Fibroblast of lung (primary cell): ENCODE results near the gene MYOM1. TPM values are rescaled to one million over a fixed set of nuclear protein-coding genes. Genes with fewer than 3 reads are reported as not detected.

Experiments
- DNase-seq, 2 donors: peaks; one replicate each; pipeline versions ENCODE4 v3.0.0 to v3.0.0-alpha.2; 2010; ENCODE audit warnings: low read depth in 2 of 2
- H2AFZ ChIP-seq: 2 replicates; pipeline ENCODE4 v1.5.1; 2012; ENCODE audit warnings: low read length, control low read depth, inconsistent platforms
- H3K27ac ChIP-seq: 2 replicates; pipeline ENCODE4 v1.5.1; 2011; ENCODE audit warnings: low read length, control low read depth; ENCODE audit not compliant: insufficient read depth
- H3K27me3 ChIP-seq: 2 replicates; pipeline ENCODE4 v1.5.1; 2011; ENCODE audit warnings: mild to moderate bottlenecking, low read length; ENCODE audit not compliant: control insufficient read depth, insufficient read depth
- H3K36me3 ChIP-seq: 2 replicates; pipeline ENCODE4 v1.5.1; 2011; ENCODE audit warnings: low read length; ENCODE audit not compliant: control insufficient read depth, insufficient read depth
- H3K4me1 ChIP-seq: 2 replicates; pipeline ENCODE4 v1.5.1; 2011; ENCODE audit warnings: low read length; ENCODE audit not compliant: control insufficient read depth, insufficient read depth; ENCODE audit errors: extremely low read depth
- H3K4me2 ChIP-seq: 2 replicates; pipeline ENCODE4 v1.5.1; 2011; ENCODE audit warnings: low read length, control low read depth; ENCODE audit not compliant: insufficient read depth; ENCODE audit errors: extremely low read depth
- H3K4me3 ChIP-seq, 4 experiments: fragments of 200-600 bp in 1 of 4; sonication (generic) in 1 of 4; replicated peaks in 1 of 4; 2 replicates each; pipeline ENCODE4 v1.5.1; 2011 to 2016; ENCODE audit warnings: low read length in 4 of 4, low read depth in 3 of 4, mild to moderate bottlenecking in 3 of 4, control low read depth in 2 of 4, inconsistent platforms in 1 of 4, mixed read lengths in 1 of 4; ENCODE audit not compliant: insufficient read depth in 1 of 4; ENCODE audit errors: control extremely low read depth in 1 of 4
- H3K79me2 ChIP-seq: 2 replicates; pipeline ENCODE4 v1.5.1; 2012; ENCODE audit warnings: mild to moderate bottlenecking, low read length, inconsistent platforms; ENCODE audit not compliant: control insufficient read depth, insufficient read depth
- H3K9ac ChIP-seq: 2 replicates; pipeline ENCODE4 v1.5.1; 2011; ENCODE audit warnings: mild to moderate bottlenecking, low read length, control low read depth; ENCODE audit not compliant: insufficient read depth
- H3K9me3 ChIP-seq: 2 replicates; pipeline ENCODE4 v1.5.1; 2012; ENCODE audit warnings: low read depth, low read length; ENCODE audit not compliant: control insufficient read depth, insufficient read depth
- H4K20me1 ChIP-seq: 2 replicates; pipeline ENCODE4 v1.5.1; 2011; ENCODE audit warnings: low read length; ENCODE audit not compliant: control insufficient read depth, insufficient read depth; ENCODE audit errors: extremely low read depth
- EZH2 ChIP-seq: IDR thresholded peaks from 2 replicates; pipeline ENCODE4 v1.5.1; 2012; ENCODE audit warnings: low read length, control low read depth, mild to moderate bottlenecking; ENCODE audit errors: missing control alignments
- polyA plus RNA-seq, 2 donors: library from polyadenylated mRNA; depleted of rRNA in 1 of 2; stranded (reverse) in 1 of 2; unstranded in 1 of 2; fragments of >200 nt; gene quantifications; 2 replicates each; pipeline ENCODE4 v1.2.1, GENCODE V29; 2011 to 2012; ENCODE audit warnings: missing spikeins in 1 of 2
- total RNA-seq: library from RNA; depleted of rRNA; stranded (reverse); fragments of >200 nt; gene quantifications from 2 replicates; pipeline ENCODE4 v1.2.1, GENCODE V29; 2014
- TF ChIP-seq, protein P1 (sequence below), 2 donors: IDR thresholded peaks in 1 of 2; conservative IDR thresholded peaks in 1 of 2; 1 replicate in 1 of 2; 2 replicates in 1 of 2; pipeline ENCODE4 v1.5.1; 2011 to 2012; ENCODE audit warnings: low read length in 2 of 2, control low read depth in 1 of 2, inconsistent platforms in 1 of 2, low read depth in 1 of 2, mild to moderate bottlenecking in 1 of 2

The MYOM1 gene
- total and polyA plus RNA-seq, 2 donors (not counting 1 experiment from before 2014, with no cell fraction given), result 0.07 to 0.83 TPM

DNA sequence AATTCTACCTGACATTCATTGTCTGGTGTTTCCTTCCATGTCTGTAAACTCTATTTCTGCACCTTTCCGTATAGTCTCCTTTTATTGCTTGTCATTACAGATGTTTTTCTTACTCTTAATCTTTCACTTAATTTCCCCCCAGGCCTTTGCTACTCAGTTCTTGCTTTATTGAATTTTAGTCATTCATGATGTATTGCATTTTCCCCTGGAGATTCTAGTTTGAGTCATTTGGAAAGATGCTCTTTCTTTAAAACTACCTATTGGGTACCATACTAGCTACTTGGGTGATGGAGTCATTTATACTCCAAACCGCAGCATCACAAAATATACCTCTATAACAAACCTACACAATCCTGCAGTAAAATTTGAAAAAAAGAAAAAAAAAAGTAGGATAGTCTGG, 179.6 kb downstream of the MYOM1 start:
- no peak overlapping the region for H3K4me2 ChIP-seq
- no peaks in the 10 kb centered on the region for H3K9me3 ChIP-seq
- H2AFZ ChIP-seq, result no peak overlapping the region
- H3K27ac ChIP-seq, result no peak overlapping the region
- H4K20me1 ChIP-seq, result no peaks in the 10 kb centered on the region
- no peak overlapping the region for H3K9ac ChIP-seq
- H3K79me2 ChIP-seq, result no peaks in the 10 kb centered on the region
- H3K4me1 ChIP-seq, result no peaks in the 10 kb centered on the region
- H3K4me3 ChIP-seq, result no peak overlapping the region
- no peaks in the 10 kb centered on the region for H3K36me3 ChIP-seq
- TF ChIP-seq, protein P1, sequence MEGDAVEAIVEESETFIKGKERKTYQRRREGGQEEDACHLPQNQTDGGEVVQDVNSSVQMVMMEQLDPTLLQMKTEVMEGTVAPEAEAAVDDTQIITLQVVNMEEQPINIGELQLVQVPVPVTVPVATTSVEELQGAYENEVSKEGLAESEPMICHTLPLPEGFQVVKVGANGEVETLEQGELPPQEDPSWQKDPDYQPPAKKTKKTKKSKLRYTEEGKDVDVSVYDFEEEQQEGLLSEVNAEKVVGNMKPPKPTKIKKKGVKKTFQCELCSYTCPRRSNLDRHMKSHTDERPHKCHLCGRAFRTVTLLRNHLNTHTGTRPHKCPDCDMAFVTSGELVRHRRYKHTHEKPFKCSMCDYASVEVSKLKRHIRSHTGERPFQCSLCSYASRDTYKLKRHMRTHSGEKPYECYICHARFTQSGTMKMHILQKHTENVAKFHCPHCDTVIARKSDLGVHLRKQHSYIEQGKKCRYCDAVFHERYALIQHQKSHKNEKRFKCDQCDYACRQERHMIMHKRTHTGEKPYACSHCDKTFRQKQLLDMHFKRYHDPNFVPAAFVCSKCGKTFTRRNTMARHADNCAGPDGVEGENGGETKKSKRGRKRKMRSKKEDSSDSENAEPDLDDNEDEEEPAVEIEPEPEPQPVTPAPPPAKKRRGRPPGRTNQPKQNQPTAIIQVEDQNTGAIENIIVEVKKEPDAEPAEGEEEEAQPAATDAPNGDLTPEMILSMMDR (conservative IDR thresholded peaks at IDR 0.05 in 1 of 2, IDR thresholded peaks at IDR 0.05 in 1 of 2; ENCODE audit: low read depth in 1 of 2, low read length in 2 of 2), result no peak
- no peak for TF ChIP-seq EZH2
- H3K27me3 ChIP-seq, result no peaks in the 10 kb centered on the region
- no peak for DNase-seq

DNA sequence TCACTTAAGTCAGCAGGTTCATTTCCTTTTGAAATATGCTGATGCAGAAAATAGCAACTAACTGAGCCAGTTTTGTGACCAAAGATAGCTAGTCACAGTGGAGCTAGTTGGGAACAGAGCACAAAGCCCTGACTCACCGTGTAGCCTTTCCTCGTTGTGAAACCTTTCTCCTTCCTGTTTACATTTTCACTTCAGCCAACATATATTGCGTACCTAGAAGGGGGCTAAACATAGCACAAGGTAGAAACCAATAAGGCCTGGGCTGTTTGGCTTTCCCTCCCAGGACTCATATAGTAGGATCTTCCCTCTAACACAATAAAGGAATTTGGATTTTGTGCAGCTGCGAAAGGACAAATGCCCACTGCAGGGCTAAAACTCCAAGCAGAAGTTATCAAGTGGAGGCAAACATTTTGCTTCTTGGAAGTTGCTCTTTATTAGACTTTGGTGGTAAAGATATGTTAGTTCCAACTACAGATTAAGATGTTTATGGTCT, 182.3 kb downstream of the MYOM1 start:
- H3K4me1 ChIP-seq, result no peaks in the 10 kb centered on the region
- TF ChIP-seq, protein P1 (conservative IDR thresholded peaks at IDR 0.05 in 1 of 2, IDR thresholded peaks at IDR 0.05 in 1 of 2; ENCODE audit: low read depth in 1 of 2, low read length in 2 of 2), result no peak
- no peak for TF ChIP-seq EZH2

DNA sequence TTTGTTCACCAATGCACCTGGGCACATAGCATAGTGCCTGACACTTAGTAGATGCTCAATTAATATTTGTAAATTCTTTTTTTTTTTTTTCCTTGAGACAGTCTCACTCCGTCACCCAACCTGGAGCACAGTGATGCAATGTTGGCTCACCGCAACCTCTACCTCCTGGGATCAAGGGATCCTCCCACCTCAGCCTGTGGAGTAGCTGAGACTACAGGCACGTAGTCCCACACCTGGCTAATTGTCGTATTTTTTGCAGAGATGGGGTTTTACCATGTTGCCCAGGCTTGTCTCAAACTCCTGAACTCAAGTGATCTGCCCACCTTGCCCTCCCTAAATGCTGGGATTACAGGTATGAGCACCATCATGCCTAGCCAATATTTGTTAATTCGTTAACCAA, 183.7 kb downstream of the MYOM1 start:
- DNase-seq, result no peak
- H3K27me3 ChIP-seq, result no peaks in the 10 kb centered on the region
- no peak overlapping the region for H3K4me3 ChIP-seq
- H3K9ac ChIP-seq, result no peak overlapping the region
- no peaks in the 10 kb centered on the region for H3K36me3 ChIP-seq
- no peaks in the 10 kb centered on the region for H3K9me3 ChIP-seq
- H4K20me1 ChIP-seq, result no peaks in the 10 kb centered on the region
- H3K79me2 ChIP-seq, result no peaks in the 10 kb centered on the region
- H3K27ac ChIP-seq, result no peak overlapping the region
- H3K4me1 ChIP-seq, result no peaks in the 10 kb centered on the region
- no peak overlapping the region for H2AFZ ChIP-seq
- no peak for TF ChIP-seq EZH2
- TF ChIP-seq, protein P1 (conservative IDR thresholded peaks at IDR 0.05 in 1 of 2, IDR thresholded peaks at IDR 0.05 in 1 of 2; ENCODE audit: low read depth in 1 of 2, low read length in 2 of 2), result no peak
- H3K4me2 ChIP-seq, result no peak overlapping the region

More for the DNA sequence above, 182.3 kb downstream of the MYOM1 start:
- Histone ChIP-seq H3K27me3 (no peaks in the 10 kb centered on the region), H2AFZ (peak overlapping the region; percentile 3), H3K4me2 (peak overlapping the region; percentile 54), H3K9me3 (no peaks in the 10 kb centered on the region), H3K9ac (no peak overlapping the region), H3K79me2 (no peaks in the 10 kb centered on the region), H3K27ac (no peak overlapping the region), H3K36me3 (no peaks in the 10 kb centered on the region), H3K4me3 (no peak overlapping the region), H4K20me1 (no peaks in the 10 kb centered on the region)
- DNase-seq, result peak; percentile 68 to 76
